Testis (tissue), 3 donors: ENCODE data around the gene A3GALT2. TPM values are rescaled to one million over a fixed set of nuclear protein-coding genes. Genes with fewer than 3 reads are reported as not detected.

Experiments
- DNase-seq: peaks from one replicate; pipeline ENCODE4 v3.0.0-alpha.2; 2019
- H3K27ac ChIP-seq, 2 donors: fragments of 200-600 bp; sonication (generic); one replicate each; pipeline ENCODE4 v1.5.1; 2019
- H3K27me3 ChIP-seq: fragments of 200-600 bp; sonication (generic); one replicate; pipeline ENCODE4 v1.5.1; 2019
- H3K36me3 ChIP-seq: fragments of 200-600 bp; sonication (generic); one replicate; pipeline ENCODE4 v1.5.1; 2017; ENCODE audit warnings: low read depth; ENCODE audit errors: missing control alignments
- H3K4me1 ChIP-seq: fragments of 200-600 bp; sonication (generic); one replicate; pipeline ENCODE4 v1.5.1; 2019
- H3K4me3 ChIP-seq, 2 donors: fragments of 200-600 bp; sonication (generic); one replicate each; pipeline ENCODE4 v1.5.1; 2017 to 2019
- H3K9me3 ChIP-seq: fragments of 200-600 bp; sonication (generic); one replicate; pipeline ENCODE4 v1.5.1; 2017
- CTCF ChIP-seq, 3 experiments: fragments of 450-650 bp in 2 of 3; fragments of 200-600 bp in 1 of 3; sonication (generic) in 1 of 3; IDR thresholded peaks; one replicate each; pipeline ENCODE4 v1.5.1; 2016 to 2019; ENCODE audit warnings: antibody characterized with exemption in 3 of 3, mild to moderate bottlenecking in 2 of 3, moderate library complexity in 1 of 3
- POLR2A ChIP-seq: fragments of 450-650 bp; IDR thresholded peaks from one replicate; pipeline ENCODE4 v1.6.1; 2017; ENCODE audit warnings: antibody characterized with exemption, mild to moderate bottlenecking, moderate library complexity
- WGBS, 2 donors: methylation state at CpG; one replicate each; pipeline ENCODE4 v1.1.5; 2018; 5-methylcytosine and 5-hydroxymethylcytosine counted together
- intact Hi-C: fragments of 100-400 bp; cut with DNase I; formaldehyde crosslinking; loops from one replicate; pipeline ENCODE4 v1.15.1; 2023; ENCODE audit warnings: low total_unique reads
- polyA plus RNA-seq: library from polyadenylated mRNA; stranded (reverse); fragments of 350-450 nt; fragmentation: Illumina TruSeq; extraction: RNeasy Lipid Tissue Mini Kit (QIAGEN cat#74804); gene quantifications from one replicate; pipeline ENCODE4 v1.2.3, GENCODE V29; 2014; ENCODE audit warnings: low read depth, low replicate concordance; ENCODE audit not compliant: insufficient read depth
- total RNA-seq, 2 donors: library from RNA; depleted of rRNA; stranded (reverse); fragments of >200 nt; gene quantifications; one replicate each; pipeline ENCODE4 v1.2.3, GENCODE V29; 2016

Gene A3GALT2
- total and polyA plus RNA-seq, 3 donors from 2014 or later: 0.87 to 1.7 TPM; not detected in 1

DNA sequence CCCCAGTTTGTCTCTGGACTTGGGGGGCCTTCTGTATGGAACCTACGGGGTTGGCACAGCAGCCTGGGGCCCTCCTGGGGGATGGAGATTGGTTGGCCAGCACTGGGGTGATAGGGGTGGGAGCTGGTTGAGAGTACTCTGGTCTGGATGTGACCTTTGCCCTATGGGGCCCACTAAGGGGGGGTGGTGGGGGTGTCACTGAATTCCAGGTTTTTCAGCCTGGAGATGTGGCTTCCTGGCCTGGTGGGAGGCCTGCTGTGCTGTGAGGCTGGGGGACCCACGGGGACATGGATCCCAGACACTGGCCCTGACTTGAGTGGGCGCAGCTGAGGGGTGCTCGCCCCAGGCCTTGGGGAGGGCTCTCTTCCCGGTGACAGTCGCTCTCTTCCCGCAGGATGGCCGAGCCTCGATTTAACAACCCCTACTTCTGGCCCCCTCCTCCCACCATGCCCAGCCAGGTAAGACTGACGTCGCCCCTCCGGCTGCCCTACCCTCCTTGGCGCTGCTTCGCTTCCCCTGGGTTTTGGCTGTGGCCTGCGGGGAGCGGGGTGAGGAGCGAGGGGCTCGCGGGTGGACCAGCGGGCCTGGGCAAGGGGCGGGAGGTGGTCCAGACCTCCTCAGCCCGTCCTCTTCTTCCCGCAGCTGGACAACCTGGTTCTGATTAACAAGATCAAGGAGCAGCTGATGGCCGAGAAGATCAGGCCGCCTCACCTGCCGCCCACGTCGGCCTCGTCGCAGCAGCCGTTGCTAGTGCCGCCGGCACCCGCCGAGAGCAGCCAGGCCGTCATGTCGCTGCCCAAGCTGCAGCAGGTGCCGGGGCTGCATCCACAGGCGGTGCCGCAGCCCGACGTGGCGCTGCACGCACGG, 45.0 kb downstream of the A3GALT2 start:
- intact Hi-C loops: no loop called here
- DNase-seq: no peak

DNA sequence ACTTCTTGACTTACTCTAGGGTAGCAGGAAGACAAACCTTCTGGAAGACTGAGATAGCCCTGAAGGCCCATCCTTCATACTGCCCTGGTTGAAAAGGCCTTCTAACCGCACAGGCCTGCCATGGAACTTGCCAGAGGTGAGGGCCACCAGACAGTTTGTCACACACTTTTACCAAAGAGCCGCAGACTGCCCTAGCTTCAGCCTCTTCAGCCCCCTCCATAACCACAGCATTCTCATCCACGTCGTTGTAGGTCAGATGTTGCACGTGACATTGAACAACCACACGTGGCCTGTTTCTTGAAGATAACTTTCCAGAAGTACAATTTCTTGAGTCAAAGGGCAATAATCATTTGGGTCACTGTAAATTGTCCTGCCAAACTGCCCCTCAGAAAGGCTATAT, 45.7 kb downstream of the A3GALT2 start:
- no peak for DNase-seq
- no peaks in the 10 kb centered on the region for H3K36me3 ChIP-seq
- TF ChIP-seq POLR2A: no peak
- no peak for TF ChIP-seq CTCF (IDR thresholded peaks at IDR 0.05)
- peaks cover 11% of the 10 kb centered on the region for H3K4me1 ChIP-seq
- 71 to 83% methylated on average over 6 of the region's 6 CpGs for WGBS, 2 donors
- no peaks in the 10 kb centered on the region for H3K27me3 ChIP-seq
- H3K4me3 ChIP-seq: no peak overlapping the region
- no peaks in the 10 kb centered on the region for H3K9me3 ChIP-seq
- intact Hi-C loops: no loop called here
- no peak overlapping the region for H3K27ac ChIP-seq

More for the DNA sequence above, 45.0 kb downstream of the A3GALT2 start:
- Histone ChIP-seq H3K9me3 (no peaks in the 10 kb centered on the region), H3K36me3 (no peaks in the 10 kb centered on the region), H3K4me1 (peaks cover 7% of the 10 kb centered on the region), H3K27ac (no peak overlapping the region), H3K4me3 (no peak overlapping the region), H3K27me3 (no peaks in the 10 kb centered on the region)
- 96% methylated on average over 29 to 45 of the region's 45 CpGs for WGBS, 2 donors
- TF ChIP-seq POLR2A (no peak), CTCF (IDR thresholded peaks at IDR 0.05) (no peak)

DNA sequence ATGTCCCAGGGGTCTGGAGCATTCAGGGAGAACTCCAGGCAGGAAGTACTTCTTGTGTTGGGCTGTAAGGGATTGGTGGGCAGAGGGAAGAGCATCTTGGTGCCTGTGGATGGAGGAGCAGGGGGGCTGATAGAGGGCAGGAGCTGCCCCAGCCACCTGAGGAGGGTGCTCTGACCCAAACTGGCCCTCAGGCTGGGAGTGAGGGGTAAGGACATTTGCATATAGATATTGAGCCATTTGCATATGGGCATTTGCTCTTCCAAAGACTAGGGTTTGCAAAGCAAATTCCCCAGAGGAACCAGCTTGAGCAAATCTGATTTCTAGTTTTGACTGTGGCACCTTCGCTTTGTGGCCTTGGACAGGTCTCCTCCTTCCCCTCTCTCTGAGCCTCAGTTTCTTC, 46.5 kb downstream of the A3GALT2 start:
- Histone ChIP-seq H3K4me1 (peaks cover 13% of the 10 kb centered on the region), H3K27me3 (no peaks in the 10 kb centered on the region), H3K36me3 (no peaks in the 10 kb centered on the region), H3K4me3 (no peak overlapping the region), H3K27ac (no peak overlapping the region), H3K9me3 (no peaks in the 10 kb centered on the region)
- 83 to 100% methylated on average over 1 of the region's 1 CpG for WGBS, 2 donors
- TF ChIP-seq POLR2A (no peak), CTCF (IDR thresholded peaks at IDR 0.05) (no peak)
- intact Hi-C loops: no loop called here
- DNase-seq: no peak

- no peak for TF ChIP-seq POLR2A
- TF ChIP-seq CTCF (IDR thresholded peaks at IDR 0.05): no peak
- no peaks in the 10 kb centered on the region for H3K9me3 ChIP-seq
- no peaks in the 10 kb centered on the region for H3K27me3 ChIP-seq
- H3K27ac ChIP-seq: no peak overlapping the region
- H3K36me3 ChIP-seq: no peaks in the 10 kb centered on the region
- DNase-seq: no peak
- intact Hi-C loops: no loop called here
- peaks cover 17% of the 10 kb centered on the region for H3K4me1 ChIP-seq
- H3K4me3 ChIP-seq: no peak overlapping the region
- WGBS, 2 donors: 82 to 84% methylated on average over 7 of the region's 7 CpGs
Observed at GRCh38 chr1:33273961-33274371, 46.9 kb downstream of the A3GALT2 start.

DNA sequence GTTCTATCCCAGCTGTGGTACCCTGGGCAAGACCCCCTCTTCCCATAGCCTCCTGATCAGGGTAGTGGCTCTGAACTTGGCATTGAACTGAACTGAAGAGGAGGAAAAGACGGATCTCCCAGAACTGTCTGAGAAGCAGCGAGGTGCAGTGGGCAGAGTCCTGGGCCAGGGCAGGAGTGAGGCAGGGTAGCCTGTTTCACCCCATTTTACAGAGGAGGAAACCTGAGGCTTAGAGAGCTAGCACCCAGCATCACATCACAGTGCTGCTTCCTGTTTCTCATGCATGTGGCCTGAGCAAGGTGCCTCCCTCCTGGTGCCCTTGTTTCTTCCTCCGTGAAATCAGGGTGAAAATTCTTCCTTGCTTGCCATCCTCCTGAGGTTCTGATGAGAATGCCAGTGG, 47.5 kb downstream of the A3GALT2 start:
- DNase-seq: no peak
- intact Hi-C loops: no loop called here
- 78 to 82% methylated on average over 3 of the region's 3 CpGs for WGBS, 2 donors
- H3K9me3 ChIP-seq: no peaks in the 10 kb centered on the region
- no peak for TF ChIP-seq CTCF (IDR thresholded peaks at IDR 0.05)
- no peak for TF ChIP-seq POLR2A
- H3K4me1 ChIP-seq: peaks cover 19% of the 10 kb centered on the region
- H3K27ac ChIP-seq: no peak overlapping the region
- H3K4me3 ChIP-seq: no peak overlapping the region
- H3K27me3 ChIP-seq: no peaks in the 10 kb centered on the region
- H3K36me3 ChIP-seq: no peaks in the 10 kb centered on the region
